ENCODE results near the gene DDX46. TPM values are rescaled to one million over a fixed set of nuclear protein-coding genes. Genes with fewer than 3 reads are reported as not detected.

Gene DDX46
- total RNA-seq, 1 experiment from 2014 or later, result 99.3 TPM

DNA sequence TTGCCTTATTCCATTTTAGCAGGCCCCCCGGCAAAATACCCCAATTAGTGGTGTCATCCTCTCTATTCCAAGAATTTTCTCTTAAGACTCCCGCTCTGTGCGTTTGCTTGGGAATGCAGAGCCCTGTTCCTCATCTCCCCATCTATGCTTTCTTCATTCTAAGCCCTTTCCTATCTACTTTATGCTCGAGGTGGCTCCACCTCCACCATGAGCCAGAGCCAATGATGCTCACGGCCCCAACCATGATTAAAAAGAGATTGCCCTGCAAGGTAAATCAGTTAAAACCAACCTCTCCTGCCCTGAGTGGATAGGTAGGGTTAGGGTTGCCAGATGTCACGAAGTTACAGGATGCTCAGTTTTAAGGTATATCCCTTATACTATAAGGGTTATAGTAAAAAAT is 114.9 kb downstream of the DDX46 start:
- Histone ChIP-seq H3K4me3 (replicated peaks in 1 of 2; ENCODE audit: low read depth in 1 of 2, low read length in 2 of 2) (peak overlapping the region; percentile 72 to 83), H3K36me3 (ENCODE audit: control insufficient read depth in 1 of 2, insufficient read depth in 2 of 2, low read length in 2 of 2) (no peaks in the 10 kb centered on the region), H3K4me1 (ENCODE audit: control insufficient read depth in 1 of 2, insufficient read depth in 2 of 2, low read length in 2 of 2) (peaks cover 2 to 16% of the 10 kb centered on the region in 2 experiments; a peak in 3 of 4 replicates), H4K20me1 (ENCODE audit: insufficient read depth) (no peaks in the 10 kb centered on the region), H3K4me2 (ENCODE audit: low read length) (peak overlapping the region; percentile 75), H3K9me3 (ENCODE audit: control insufficient read depth in 1 of 2, insufficient read depth in 1 of 2, low read depth in 1 of 2, low read length in 2 of 2) (no peaks in the 10 kb centered on the region), H3K9me2 (ENCODE audit: insufficient read depth) (no peaks in the 10 kb centered on the region), H3K27me3 (ENCODE audit: insufficient read depth, low read length) (no peaks in the 10 kb centered on the region), H3K79me2 (ENCODE audit: insufficient read depth, low read length) (peaks cover 6% of the 10 kb centered on the region; the same call in 1 of the 2 replicates), H3K9ac (ENCODE audit: low read length) (peak overlapping the region; percentile 82), H3K27ac (ENCODE audit: low read depth, low read length) (peak overlapping the region; percentile 73), H2AFZ (ENCODE audit: low read depth, low read length, poor library complexity, severe bottlenecking) (peak overlapping the region; percentile 86)
- CTCF ChIA-PET, result interaction anchor here (1.9 kb wide), 1 partner anchor 31 kb away, joined by 9 read pairs; the partner anchor contains the start of gene PCBD2
- TF ChIP-seq ELF1 (IDR thresholded peaks at IDR 0.05; ENCODE audit: borderline replicate concordance, low read depth) (no peak), RAD21 (IDR thresholded peaks at IDR 0.05; ENCODE audit: low read depth) (no peak), SRF (IDR thresholded peaks at IDR 0.05; ENCODE audit: low read depth) (no peak), ZNF274 (IDR thresholded peaks at IDR 0.05; ENCODE audit: low read depth, low read length) (no peak), ZFX (IDR thresholded peaks at IDR 0.05) (no peak), EZH2 (IDR thresholded peaks at IDR 0.05) (no peak), EGR1 (IDR thresholded peaks at IDR 0.05; ENCODE audit: low read depth) (no peak), TCF7L2 (IDR thresholded peaks at IDR 0.05; ENCODE audit: borderline replicate concordance, extremely low read depth, insufficient read depth, insufficient read length) (no peak), CBX3 (IDR thresholded peaks at IDR 0.05; ENCODE audit: low read depth) (no peak)
- TF ChIP-seq, protein P1, sequence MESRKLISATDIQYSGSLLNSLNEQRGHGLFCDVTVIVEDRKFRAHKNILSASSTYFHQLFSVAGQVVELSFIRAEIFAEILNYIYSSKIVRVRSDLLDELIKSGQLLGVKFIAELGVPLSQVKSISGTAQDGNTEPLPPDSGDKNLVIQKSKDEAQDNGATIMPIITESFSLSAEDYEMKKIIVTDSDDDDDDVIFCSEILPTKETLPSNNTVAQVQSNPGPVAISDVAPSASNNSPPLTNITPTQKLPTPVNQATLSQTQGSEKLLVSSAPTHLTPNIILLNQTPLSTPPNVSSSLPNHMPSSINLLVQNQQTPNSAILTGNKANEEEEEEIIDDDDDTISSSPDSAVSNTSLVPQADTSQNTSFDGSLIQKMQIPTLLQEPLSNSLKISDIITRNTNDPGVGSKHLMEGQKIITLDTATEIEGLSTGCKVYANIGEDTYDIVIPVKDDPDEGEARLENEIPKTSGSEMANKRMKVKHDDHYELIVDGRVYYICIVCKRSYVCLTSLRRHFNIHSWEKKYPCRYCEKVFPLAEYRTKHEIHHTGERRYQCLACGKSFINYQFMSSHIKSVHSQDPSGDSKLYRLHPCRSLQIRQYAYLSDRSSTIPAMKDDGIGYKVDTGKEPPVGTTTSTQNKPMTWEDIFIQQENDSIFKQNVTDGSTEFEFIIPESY (IDR thresholded peaks at IDR 0.05; ENCODE audit: extremely low read depth, insufficient replicate concordance, low read length), result no peak
- TF ChIP-seq, protein P2, sequence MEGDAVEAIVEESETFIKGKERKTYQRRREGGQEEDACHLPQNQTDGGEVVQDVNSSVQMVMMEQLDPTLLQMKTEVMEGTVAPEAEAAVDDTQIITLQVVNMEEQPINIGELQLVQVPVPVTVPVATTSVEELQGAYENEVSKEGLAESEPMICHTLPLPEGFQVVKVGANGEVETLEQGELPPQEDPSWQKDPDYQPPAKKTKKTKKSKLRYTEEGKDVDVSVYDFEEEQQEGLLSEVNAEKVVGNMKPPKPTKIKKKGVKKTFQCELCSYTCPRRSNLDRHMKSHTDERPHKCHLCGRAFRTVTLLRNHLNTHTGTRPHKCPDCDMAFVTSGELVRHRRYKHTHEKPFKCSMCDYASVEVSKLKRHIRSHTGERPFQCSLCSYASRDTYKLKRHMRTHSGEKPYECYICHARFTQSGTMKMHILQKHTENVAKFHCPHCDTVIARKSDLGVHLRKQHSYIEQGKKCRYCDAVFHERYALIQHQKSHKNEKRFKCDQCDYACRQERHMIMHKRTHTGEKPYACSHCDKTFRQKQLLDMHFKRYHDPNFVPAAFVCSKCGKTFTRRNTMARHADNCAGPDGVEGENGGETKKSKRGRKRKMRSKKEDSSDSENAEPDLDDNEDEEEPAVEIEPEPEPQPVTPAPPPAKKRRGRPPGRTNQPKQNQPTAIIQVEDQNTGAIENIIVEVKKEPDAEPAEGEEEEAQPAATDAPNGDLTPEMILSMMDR (IDR thresholded peaks at IDR 0.05 in 2 of 3, conservative IDR thresholded peaks at IDR 0.05 in 1 of 3; ENCODE audit: borderline replicate concordance in 1 of 3, insufficient read depth in 1 of 3, low read depth in 2 of 3, low read length in 2 of 3), result no peak
- POLR2A ChIA-PET, result interaction anchor here (0.9 to 1.5 kb wide), 4 partner anchors 10 to 31 kb away, joined by 3 to 4 read pairs (median 3); partner anchors contain the start of gene PCBD2
- intact Hi-C loops (cut with micrococcal nuclease), result no loop called here
- DNase-seq (ENCODE audit: low read depth, low spot score) (no peak), ATAC-seq (peak; percentile 18; the same call in 1 of the 2 replicates)
- RAD21 ChIA-PET (ENCODE audit: low non-redundant PET in 1 of 2, low total read pairs in 2 of 2, uncharacterized antibody in 2 of 2, unreplicated experiment in 2 of 2), result interaction anchor here in 1 of 2 experiments (0.6 kb wide), 1 partner anchor 31 kb away, joined by 3 read pairs; no protein-coding TSS in a partner anchor
- TSS peak; percentile 90 for BruUV-seq (replicated peaks)

All from HCT116 (cell line).